ENCODE results near the gene CDK9.

DNA sequence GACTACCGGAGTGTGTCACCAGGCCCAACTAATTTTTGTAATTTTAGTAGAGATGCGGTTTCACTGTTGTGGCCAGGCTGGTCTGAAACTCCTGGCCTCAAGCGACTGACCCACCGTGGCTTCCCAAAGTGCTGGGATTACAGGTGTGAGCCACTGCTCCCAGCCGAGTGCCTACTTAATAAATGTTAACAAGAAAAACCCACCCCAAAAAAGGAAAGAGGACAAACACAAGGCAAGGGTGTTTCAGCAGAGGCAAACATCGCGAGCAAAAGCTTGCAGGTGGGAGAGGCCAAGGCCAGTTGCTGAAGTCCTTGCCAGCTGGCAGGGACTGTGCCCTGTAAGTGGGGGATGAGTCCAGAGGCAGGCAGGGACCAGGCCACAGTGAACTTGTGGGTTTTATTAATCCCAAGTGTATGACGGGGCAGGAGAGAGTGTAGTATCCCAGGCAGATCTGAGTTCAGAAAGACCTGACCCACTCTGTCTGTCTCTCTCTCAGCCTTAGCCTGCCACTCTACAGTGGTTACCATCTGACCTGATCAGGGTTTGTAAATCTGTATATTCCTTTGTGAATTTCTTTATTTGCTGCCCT is 10.5 kb downstream of the CDK9 start:
- TF ChIP-seq CTCF (conservative IDR thresholded peaks at IDR 0.05; ENCODE audit: low read depth, low read length) (no peak), EZH2phosphoT487 (IDR thresholded peaks at IDR 0.05; ENCODE audit: borderline replicate concordance, low read length) (no peak), EZH2 (IDR thresholded peaks at IDR 0.05; ENCODE audit: low read length, unreplicated experiment) (no peak)

Measured in PC-3 (cell line).